ENCODE measurements around the gene CLDN19.

GRCh38 chr1:42756956-42757891 is 17.2 kb upstream of the CLDN19 start:
- peak; percentile 62 for TF ChIP-seq CTCF (IDR thresholded peaks at IDR 0.05; ENCODE audit: low read depth, low read length)
- TF ChIP-seq MAX (IDR thresholded peaks at IDR 0.05; ENCODE audit: low read depth, low read length), result no peak; the same call in 1 of the 2 replicates
- TF ChIP-seq MYC (IDR thresholded peaks at IDR 0.05; ENCODE audit: low read depth, low read length), result no peak
- TF ChIP-seq POLR2A (IDR thresholded peaks at IDR 0.05; ENCODE audit: extremely low read depth, insufficient read length), result no peak

All from NB4 (cell line).